Tibial artery (tissue), 4 donors: ENCODE results near the gene ATXN3L.

ENCODE experiments used
- DNase-seq, 2 donors: peaks; one replicate each; pipeline ENCODE4 v3.0.0-alpha.2; 2019
- H3K27ac ChIP-seq, 2 donors: fragments of 200-600 bp; sonication (generic) in 1 of 2; 1 replicate in 1 of 2; 2 replicates in 1 of 2; pipeline ENCODE4 v1.5.1; 2018 to 2019; ENCODE audit warnings: mild to moderate bottlenecking in 1 of 2
- H3K27me3 ChIP-seq, 2 donors: fragments of 200-600 bp; sonication (generic) in 1 of 2; one replicate each; pipeline versions ENCODE4 v1.5.1 to v1.6.0; 2016 to 2019
- H3K36me3 ChIP-seq, 3 donors: fragments of 200-600 bp; sonication (generic) in 2 of 3; one replicate each; pipeline ENCODE4 v1.5.1; 2016 to 2019; ENCODE audit warnings: mild to moderate bottlenecking in 2 of 3
- H3K4me1 ChIP-seq, 4 donors: fragments of 200-600 bp; sonication (generic) in 2 of 4; 1 replicate in 3 of 4; 2 replicates in 1 of 4; pipeline ENCODE4 v1.5.1; 2016 to 2019
- H3K4me3 ChIP-seq, 2 donors: fragments of 200-600 bp; sonication (generic) in 1 of 2; 1 replicate in 1 of 2; 2 replicates in 1 of 2; pipeline ENCODE4 v1.5.1; 2018 to 2019; ENCODE audit warnings: mild to moderate bottlenecking in 2 of 2
- H3K9me3 ChIP-seq, 3 donors: fragments of 200-600 bp; sonication (generic) in 1 of 3; one replicate each; pipeline ENCODE4 v1.5.1; 2016 to 2019
- CTCF ChIP-seq, 2 experiments: fragments of 200-600 bp in 1 of 2; fragments of 450-650 bp in 1 of 2; IDR thresholded peaks; one replicate each; pipeline ENCODE4 v1.5.1; 2017 to 2019; ENCODE audit warnings: antibody characterized with exemption in 2 of 2, mild to moderate bottlenecking in 1 of 2, moderate library complexity in 1 of 2
- intact Hi-C: fragments of 100-400 bp; cut with DNase I; formaldehyde crosslinking; loops from one replicate; pipeline ENCODE4 v1.15.0; 2023; ENCODE audit warnings: low total_unique reads

ATXN3L gene

DNA sequence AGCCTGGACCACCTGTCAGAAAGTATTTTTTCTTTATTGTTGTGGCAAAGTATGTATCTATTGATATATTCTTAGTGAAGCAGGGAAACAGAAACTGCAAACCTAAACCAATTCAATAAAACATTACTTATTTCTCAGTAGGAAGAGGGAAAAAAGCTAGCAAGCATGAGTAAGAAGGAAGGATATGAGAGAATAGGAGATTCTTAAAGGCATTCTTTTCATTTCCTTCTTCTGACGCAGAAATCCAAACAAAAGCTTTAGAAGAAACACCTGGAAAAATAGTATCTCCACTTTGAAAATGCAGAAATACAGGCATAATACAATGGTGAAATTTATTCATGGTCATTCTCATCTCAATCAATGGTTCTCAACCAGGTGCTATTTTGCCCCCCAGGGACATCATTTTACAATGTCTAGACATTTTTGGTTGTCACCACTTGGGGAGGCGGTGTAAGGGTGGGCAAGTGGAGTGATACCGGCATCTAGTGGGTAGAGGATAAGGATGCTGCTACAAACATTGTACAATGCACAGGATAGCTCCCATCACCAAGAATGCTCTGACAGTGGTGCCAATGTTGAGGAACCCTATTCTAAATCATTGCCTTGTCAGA is 21.7 kb upstream of the ATXN3L start:
- intact Hi-C loops = no loop called here
- H3K36me3 ChIP-seq = no peaks in the 10 kb centered on the region
- TF ChIP-seq CTCF (IDR thresholded peaks at IDR 0.05) = no peak
- H3K27ac ChIP-seq = no peak overlapping the region
- H3K4me3 ChIP-seq = no peak overlapping the region
- no peak for DNase-seq
- no peaks in the 10 kb centered on the region for H3K9me3 ChIP-seq
- no peaks in the 10 kb centered on the region for H3K27me3 ChIP-seq
- peaks cover 0 to 4% (median 0%) of the 10 kb centered on the region in 4 donors for H3K4me1 ChIP-seq

DNA sequence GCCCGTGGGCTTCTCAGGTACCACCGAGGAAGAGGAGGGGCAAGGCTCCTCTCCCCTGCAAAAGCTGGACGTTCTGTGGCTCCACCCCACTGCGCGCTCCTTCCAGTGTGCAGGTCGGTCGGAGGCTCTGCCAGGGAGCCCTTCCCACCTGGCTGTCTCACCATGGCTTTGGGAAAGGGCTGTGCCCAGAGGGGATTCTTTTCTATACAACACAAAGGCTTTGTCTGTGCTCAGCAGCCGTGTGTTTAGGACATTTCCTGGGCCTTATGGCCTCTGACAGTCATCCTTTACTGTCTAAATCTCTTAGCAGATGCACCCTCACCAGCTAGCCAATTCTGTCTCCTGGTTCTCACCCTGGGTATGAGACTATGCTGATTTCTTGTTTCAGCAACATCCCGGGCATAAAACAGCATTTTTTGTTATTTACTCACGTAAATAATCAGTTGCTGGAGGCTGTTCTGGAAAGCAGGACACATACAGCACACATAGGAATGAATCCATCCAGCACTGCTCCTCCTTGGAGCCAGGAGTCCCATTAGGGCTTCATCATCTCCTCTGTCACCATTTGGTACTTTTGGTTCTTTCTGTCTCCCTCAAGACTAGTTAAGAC is 20.4 kb upstream of the ATXN3L start:
- no peak overlapping the region for H3K4me3 ChIP-seq
- no peaks in the 10 kb centered on the region for H3K36me3 ChIP-seq
- H3K27ac ChIP-seq = no peak overlapping the region
- peaks cover 0 to 4% (median 0%) of the 10 kb centered on the region in 4 donors for H3K4me1 ChIP-seq
- H3K9me3 ChIP-seq = no peaks in the 10 kb centered on the region
- H3K27me3 ChIP-seq = no peaks in the 10 kb centered on the region
- intact Hi-C loops = no loop called here
- DNase-seq = no peak
- TF ChIP-seq CTCF (IDR thresholded peaks at IDR 0.05) = no peak

- no peak for TF ChIP-seq CTCF (IDR thresholded peaks at IDR 0.05)
- intact Hi-C loops = no loop called here
- H3K27me3 ChIP-seq = no peaks in the 10 kb centered on the region
Measured at GRCh38 chrX:13339607-13340006, 19.8 kb upstream of the ATXN3L start.

DNA sequence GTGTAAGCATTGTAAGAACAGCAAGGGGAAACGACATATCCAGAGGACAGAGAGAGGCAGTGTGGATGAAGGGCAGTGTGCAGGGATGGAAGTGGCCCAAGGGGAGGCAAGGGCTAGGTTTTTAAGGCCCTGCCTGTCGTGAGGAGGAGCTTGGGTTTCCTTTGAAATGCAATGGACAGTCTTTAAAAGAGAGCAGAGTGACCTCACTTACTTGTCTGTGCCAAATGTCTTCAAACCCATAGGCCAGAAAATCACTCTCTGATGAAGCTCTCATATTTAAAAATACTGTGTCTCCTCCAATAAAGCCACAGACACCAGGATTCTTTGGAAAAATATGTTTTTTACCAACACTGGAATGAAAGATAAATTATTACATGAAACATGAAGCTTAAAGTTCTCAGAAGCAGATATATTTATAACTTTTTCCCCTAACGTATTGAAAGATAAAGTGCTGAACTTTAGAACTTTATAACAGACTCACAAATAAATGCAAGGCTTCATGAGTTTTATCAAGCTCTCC is 19.2 kb upstream of the ATXN3L start:
- intact Hi-C loops = no loop called here
- TF ChIP-seq CTCF (IDR thresholded peaks at IDR 0.05) = no peak
- no peak overlapping the region for H3K27ac ChIP-seq
- H3K4me3 ChIP-seq = no peak overlapping the region
- peaks cover 0 to 4% (median 0%) of the 10 kb centered on the region in 4 donors for H3K4me1 ChIP-seq
- no peaks in the 10 kb centered on the region for H3K27me3 ChIP-seq
- H3K9me3 ChIP-seq = no peaks in the 10 kb centered on the region
- no peaks in the 10 kb centered on the region for H3K36me3 ChIP-seq
- no peak for DNase-seq

More at GRCh38 chrX:13339607-13340006, 19.8 kb upstream of the ATXN3L start:
- Histone ChIP-seq H3K36me3 (no peaks in the 10 kb centered on the region), H3K27ac (no peak overlapping the region), H3K4me1 (peaks cover 0 to 4% (median 0%) of the 10 kb centered on the region in 4 donors), H3K9me3 (no peaks in the 10 kb centered on the region), H3K4me3 (no peak overlapping the region)
- no peak for DNase-seq

DNA sequence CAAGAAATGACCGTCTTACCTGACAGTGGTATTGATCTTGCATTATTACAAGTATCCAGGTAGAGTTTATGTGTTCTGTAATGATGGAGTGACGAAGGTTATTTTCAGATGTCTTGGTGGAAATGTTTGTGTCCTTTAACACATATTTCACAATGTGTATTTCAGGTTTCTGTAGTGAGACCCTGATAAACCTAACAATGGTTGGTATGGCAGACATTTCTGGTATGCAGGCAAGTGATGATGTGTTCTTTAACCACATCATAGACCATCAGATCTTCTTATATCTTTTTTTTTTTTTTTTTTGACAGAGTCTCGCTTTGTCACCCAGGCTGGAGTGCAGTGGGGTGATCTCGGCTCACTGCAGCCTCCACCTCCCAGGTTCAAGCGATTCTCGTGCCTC is 14.6 kb upstream of the ATXN3L start:
- intact Hi-C loops = no loop called here

More for the DNA sequence above, 14.6 kb upstream of the ATXN3L start:
- H3K9me3 ChIP-seq = no peaks in the 10 kb centered on the region
- no peaks in the 10 kb centered on the region for H3K36me3 ChIP-seq
- H3K4me1 ChIP-seq = peaks cover 0 to under 1% (median 0%) of the 10 kb centered on the region in 4 donors
- H3K27ac ChIP-seq = no peak overlapping the region
- no peak for DNase-seq
- no peak for TF ChIP-seq CTCF (IDR thresholded peaks at IDR 0.05)
- H3K4me3 ChIP-seq = no peak overlapping the region
- no peaks in the 10 kb centered on the region for H3K27me3 ChIP-seq
